GM13976 (cell line): ENCODE data around the gene PIPOX.

Experiments
- DNase-seq: peaks from one replicate; pipeline ENCODE4 v3.0.0; 2012; ENCODE audit warnings: low spot score
- in situ Hi-C: fragments of 300-500 bp; cut with MboI; formaldehyde crosslinking; loops from one replicate; pipeline ENCODE4 v1.12.0; 2022; ENCODE audit warnings: low sequenced_read_pairs, mixed read lengths, inconsistent platforms; ENCODE audit not compliant: unreplicated experiment
- TF ChIP-seq, protein P1 (sequence below): IDR thresholded peaks from 2 replicates; pipeline ENCODE4 v1.5.1; 2012; ENCODE audit warnings: borderline replicate concordance, mild to moderate bottlenecking; ENCODE audit not compliant: insufficient read depth; ENCODE audit errors: extremely low read depth, missing control alignments, control extremely low read depth

Gene PIPOX

GRCh38 chr17:29090750-29091605 is 48.0 kb downstream of the PIPOX start:
- no peak for DNase-seq
- TF ChIP-seq, protein P1, sequence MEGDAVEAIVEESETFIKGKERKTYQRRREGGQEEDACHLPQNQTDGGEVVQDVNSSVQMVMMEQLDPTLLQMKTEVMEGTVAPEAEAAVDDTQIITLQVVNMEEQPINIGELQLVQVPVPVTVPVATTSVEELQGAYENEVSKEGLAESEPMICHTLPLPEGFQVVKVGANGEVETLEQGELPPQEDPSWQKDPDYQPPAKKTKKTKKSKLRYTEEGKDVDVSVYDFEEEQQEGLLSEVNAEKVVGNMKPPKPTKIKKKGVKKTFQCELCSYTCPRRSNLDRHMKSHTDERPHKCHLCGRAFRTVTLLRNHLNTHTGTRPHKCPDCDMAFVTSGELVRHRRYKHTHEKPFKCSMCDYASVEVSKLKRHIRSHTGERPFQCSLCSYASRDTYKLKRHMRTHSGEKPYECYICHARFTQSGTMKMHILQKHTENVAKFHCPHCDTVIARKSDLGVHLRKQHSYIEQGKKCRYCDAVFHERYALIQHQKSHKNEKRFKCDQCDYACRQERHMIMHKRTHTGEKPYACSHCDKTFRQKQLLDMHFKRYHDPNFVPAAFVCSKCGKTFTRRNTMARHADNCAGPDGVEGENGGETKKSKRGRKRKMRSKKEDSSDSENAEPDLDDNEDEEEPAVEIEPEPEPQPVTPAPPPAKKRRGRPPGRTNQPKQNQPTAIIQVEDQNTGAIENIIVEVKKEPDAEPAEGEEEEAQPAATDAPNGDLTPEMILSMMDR, result no peak
- in situ Hi-C loops, result no loop called here

GRCh38 chr17:29091606-29092289 is 48.8 kb downstream of the PIPOX start:
- DNase-seq, result no peak
- in situ Hi-C loops, result no loop called here
- TF ChIP-seq, protein P1, result no peak

DNA sequence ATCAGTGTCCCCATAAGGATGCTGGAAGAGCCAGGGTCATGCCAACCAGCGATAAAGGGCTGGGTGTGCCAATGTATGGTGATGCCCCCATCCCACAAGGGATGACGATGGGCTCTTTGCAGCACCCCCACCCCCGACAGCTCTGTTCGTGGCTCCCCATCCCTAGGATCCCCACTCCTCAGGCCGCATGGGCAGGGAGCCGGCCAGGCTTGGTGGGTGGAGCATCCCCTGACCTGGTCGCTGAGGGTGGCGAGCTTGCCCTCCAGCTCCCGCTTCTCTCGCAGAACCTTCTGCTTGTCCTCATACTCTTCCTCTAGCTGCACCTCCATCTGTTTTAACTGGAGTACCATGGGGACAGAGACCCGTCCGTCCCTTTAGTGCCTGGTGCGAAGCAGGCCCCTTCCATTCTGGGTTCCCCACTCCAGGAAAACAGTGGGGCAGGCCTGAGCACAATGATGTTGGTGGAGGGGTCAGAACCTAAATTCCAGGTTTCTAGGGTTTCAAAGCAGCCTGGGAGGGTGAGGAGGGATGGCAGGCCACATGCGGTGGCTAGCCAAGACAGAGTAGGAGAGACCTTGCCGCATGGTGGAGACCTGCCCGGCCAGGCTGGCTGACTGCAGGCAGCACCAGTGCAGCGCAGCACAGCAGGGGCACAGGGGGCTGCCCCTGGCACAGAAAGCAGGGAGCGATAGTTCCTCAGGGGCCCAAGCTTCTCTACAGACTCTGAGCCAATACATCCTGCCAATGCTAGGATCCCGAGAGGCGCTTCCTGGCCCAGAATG is 50.3 kb downstream of the PIPOX start:
- TF ChIP-seq, protein P1, result no peak
- in situ Hi-C loops, result no loop called here
- no peak for DNase-seq

DNA sequence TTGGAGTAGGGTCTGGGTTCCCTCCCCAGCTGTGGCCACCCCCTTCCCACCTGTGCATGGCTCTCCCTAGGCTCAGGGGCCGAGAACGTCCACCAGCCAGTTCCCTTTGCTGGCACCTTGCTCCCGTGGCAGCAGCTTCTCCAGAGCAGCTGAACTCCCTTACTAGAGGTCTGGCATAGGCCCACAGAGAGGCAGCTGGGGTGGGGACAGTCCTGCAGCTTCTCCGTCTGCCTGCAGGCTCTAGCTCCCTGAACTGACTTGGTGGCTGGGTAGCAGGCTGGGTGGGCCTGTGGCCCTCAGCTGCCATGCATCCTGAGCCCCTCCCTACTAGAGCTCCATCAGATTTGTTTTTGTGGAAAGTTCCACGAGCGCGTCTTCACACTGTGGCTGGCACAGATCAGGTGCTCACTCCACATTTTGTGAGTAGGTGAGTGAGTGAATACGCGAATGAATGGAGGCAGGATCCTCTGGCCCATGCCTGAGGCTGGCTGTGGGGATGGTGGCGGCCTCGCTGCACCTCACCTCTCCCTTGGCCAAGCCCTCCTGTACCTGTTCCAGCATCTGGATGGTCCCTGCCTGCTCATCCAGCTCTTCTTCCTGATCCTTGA is 51.3 kb downstream of the PIPOX start:
- TF ChIP-seq, protein P1, result no peak
- DNase-seq, result no peak
- in situ Hi-C loops, result no loop called here

DNA sequence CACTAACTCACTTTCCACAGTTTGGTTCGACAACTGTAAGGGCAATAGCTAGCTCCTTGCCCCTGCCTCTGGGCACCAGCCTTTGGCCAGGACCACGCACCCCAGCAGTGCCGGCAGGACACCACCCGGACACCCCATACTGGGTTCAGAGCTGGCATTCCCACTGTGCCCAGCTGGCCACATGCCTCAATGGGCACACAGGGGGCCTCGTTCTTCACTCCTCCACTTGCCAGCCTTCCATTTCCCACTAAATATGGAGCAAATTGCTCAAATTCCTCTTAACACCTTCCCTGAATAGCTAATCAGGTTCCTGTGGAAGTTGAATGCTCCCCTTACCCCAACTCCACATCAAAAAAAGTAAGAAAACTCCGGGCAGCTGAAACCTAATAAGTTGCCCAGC is 52.5 kb downstream of the PIPOX start:
- no peak for DNase-seq
- in situ Hi-C loops, result no loop called here
- TF ChIP-seq, protein P1, result no peak

GRCh38 chr17:29096094-29096493 is 53.2 kb downstream of the PIPOX start:
- TF ChIP-seq, protein P1, result no peak

More at GRCh38 chr17:29096094-29096493, 53.2 kb downstream of the PIPOX start:
- no peak for DNase-seq
- in situ Hi-C loops, result no loop called here
